HG03039 (cell line): ENCODE data around the gene USH2A.

ENCODE experiments used
- ATAC-seq: cut with Tn5 transposase; IDR thresholded peaks from one replicate; pipeline ENCODE4 v1.9.1; 2021; ENCODE audit warnings: mild to moderate bottlenecking, moderate library complexity; ENCODE audit not compliant: unreplicated experiment

Gene USH2A, protein sequence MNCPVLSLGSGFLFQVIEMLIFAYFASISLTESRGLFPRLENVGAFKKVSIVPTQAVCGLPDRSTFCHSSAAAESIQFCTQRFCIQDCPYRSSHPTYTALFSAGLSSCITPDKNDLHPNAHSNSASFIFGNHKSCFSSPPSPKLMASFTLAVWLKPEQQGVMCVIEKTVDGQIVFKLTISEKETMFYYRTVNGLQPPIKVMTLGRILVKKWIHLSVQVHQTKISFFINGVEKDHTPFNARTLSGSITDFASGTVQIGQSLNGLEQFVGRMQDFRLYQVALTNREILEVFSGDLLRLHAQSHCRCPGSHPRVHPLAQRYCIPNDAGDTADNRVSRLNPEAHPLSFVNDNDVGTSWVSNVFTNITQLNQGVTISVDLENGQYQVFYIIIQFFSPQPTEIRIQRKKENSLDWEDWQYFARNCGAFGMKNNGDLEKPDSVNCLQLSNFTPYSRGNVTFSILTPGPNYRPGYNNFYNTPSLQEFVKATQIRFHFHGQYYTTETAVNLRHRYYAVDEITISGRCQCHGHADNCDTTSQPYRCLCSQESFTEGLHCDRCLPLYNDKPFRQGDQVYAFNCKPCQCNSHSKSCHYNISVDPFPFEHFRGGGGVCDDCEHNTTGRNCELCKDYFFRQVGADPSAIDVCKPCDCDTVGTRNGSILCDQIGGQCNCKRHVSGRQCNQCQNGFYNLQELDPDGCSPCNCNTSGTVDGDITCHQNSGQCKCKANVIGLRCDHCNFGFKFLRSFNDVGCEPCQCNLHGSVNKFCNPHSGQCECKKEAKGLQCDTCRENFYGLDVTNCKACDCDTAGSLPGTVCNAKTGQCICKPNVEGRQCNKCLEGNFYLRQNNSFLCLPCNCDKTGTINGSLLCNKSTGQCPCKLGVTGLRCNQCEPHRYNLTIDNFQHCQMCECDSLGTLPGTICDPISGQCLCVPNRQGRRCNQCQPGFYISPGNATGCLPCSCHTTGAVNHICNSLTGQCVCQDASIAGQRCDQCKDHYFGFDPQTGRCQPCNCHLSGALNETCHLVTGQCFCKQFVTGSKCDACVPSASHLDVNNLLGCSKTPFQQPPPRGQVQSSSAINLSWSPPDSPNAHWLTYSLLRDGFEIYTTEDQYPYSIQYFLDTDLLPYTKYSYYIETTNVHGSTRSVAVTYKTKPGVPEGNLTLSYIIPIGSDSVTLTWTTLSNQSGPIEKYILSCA (N-terminal part only)

DNA sequence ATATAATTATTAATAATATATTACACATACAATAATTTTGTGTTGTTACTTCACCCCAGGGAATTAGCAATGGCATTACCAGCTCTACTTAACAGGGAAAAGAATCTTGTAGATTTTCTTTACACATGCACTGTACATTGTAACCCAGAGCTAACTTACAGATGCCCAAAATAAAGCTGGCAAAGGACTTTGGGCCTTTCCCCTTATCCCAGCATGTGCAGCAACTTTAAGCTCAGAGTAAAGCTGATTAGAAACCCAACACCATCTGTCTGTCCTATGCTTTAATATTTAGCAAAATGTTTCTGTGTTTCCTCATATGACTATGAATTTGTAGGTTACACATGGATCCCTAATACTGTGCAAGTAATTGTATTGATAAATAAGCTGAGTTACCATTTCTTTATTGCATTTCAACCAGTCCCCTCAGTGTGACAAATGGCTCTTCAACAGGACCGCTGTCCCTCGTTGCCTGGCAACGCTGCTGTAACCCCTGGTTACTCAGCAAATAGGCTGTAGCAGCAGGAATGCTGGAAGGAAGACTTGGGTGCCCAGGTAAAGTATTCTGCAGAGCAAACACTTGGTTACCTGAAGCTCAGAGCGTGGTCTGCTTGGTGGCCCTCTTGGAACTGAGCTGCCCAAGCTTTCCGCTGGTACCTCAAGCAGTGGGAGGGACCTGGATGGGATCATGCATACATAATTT is at the start of gene USH2A:
TSS of gene USH2A (minus strand) at position 628 of the 700 bp plus-strand sequence. CDS start 1,112 bp downstream, outside the sequence.
- ATAC-seq, result no peak

- ATAC-seq, result no peak
Measured at GRCh38 chr1:216466162-216466801, 43.0 kb upstream of the USH2A start.

GRCh38 chr1:216464489-216464888 is 41.2 kb upstream of the USH2A start:
- no peak for ATAC-seq

DNA sequence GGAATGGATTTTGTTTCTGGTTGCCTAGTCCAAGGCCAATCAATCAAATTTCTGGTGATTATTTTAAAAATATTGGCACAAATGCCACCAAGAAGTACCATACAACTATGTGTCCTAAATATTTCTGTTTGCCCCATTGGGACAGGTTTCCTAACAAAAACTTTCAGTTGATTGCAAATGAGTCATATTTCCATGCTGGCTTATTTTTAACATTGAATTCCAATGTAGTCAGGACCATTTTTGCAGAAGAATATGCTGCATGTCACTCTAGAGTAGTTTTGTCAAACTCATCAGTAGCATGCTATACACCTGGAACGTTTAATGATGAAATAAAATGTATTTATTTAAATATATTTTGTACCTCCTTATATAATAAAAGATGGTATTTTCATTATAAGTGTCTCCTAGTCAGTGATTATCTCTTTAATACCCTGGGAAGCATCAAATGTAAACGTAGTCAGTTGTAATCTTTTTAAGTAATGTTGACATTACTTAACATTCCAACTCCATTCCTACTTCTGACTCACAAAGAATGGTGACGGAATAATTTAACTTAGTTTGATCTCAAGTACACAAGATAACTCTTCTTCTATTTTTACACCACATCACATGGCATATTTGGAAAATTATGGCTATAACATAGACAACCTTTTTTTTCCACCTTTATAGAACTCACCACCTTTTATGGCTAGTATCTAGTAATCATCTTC is 39.0 kb upstream of the USH2A start:
- ATAC-seq, result no peak

- ATAC-seq, result no peak
Measured at GRCh38 chr1:216461466-216461865, 38.2 kb upstream of the USH2A start.

DNA sequence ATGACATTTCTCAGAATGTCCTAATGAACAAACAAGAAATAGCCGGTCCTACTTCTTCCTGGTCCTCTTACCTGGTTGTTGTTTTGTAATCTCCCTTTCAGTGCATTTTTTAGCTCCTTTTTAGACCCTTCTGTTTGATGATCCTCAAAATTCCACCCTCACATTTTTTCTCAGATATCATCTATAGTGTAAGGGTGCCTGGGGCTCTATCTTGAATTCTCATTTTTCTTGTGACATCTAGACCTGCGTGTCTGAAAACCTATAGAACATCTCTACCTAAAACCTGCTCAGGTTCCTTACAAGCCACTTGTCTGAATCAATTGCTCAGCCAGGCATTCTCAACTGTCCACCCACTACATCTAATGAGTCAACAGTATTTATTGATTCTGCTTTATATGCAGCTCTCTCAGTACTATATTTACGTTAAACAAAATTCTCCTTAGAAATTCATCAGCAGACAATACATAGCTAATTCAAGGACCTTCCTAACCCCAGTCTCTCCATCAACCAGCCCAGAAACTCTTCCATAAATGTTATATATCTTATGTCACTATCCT is 36.5 kb upstream of the USH2A start:
- no peak for ATAC-seq

DNA sequence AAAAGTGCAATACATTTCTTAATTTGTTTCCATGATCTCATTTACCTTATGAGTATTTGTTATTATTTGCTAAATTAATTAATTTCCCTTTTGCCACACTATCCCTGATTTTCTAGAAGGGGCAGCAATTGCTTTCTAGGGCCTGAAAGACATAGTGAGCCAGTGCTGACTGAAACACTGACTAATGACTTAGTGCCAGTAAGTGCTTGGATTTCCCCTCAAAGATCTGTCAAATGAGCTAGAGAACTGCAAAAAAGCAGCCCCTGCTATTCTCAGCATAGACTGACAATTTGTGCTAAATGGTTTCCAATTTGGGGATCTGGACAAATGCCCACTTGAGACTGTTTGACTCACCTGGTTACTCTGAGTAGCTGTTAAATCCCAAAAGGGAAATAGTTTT is 35.6 kb upstream of the USH2A start:
- ATAC-seq, result no peak

- no peak for ATAC-seq
Measured at GRCh38 chr1:216457356-216457755, 34.1 kb upstream of the USH2A start.

DNA sequence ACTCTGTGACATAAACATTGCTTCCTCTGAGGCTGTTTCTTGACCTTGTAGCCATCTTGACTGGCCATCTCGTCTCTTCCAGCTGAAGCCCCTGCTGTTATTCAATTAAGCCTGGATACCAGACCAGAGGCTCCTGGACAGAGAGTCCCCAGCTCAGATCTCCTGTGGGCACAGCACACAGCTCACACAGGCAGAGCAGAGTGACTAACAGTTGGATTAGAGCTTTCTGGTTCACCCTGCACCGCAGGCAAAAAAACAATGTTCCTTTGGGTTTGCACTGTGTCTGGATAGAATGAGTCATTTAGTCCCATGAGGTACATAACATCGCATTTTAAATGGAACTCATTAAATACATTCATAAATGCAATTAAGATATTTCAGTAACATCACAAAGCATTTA is 33.4 kb upstream of the USH2A start:
- ATAC-seq, result no peak

DNA sequence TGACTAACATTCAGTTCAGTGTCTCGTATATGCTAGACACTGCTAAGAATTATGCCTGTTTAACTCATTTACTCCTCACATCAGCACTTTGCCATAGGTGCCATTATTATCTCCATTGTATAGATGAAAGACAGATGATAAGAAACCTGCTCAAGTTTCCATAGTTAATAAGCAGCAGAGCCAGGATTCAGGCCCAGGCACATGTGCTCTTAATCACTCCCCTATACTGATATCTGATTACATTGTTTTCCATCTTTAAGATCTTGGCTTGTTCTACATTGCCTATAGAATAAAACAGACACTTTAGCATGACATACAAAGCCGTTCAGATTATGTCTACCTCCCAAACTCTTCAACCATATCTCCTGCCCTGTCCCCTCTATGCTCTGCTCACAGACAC is 30.5 kb upstream of the USH2A start:
- ATAC-seq, result no peak

DNA sequence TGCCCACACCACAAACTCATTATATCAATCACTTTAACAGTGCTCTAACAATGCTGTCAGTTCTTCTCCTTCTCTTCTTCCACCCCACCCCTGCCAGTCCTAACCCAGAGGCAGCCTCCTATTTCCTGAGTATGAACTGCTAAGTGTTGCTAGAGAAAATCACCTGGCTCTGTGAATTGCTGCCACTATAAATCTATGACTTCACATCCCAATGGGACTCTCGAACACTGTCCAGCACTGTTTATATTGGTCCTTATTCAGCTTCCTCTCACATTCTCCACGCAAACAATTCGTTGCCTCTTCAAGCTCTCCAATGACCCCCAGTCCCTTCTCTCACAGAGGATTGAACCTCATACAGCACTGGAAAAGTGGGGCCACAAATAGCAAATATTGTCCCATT is 27.0 kb upstream of the USH2A start:
- ATAC-seq, result no peak

- ATAC-seq, result no peak
Measured at GRCh38 chr1:216448011-216448510, 24.8 kb upstream of the USH2A start.

- no peak for ATAC-seq
Measured at GRCh38 chr1:216437603-216438002, 14.4 kb upstream of the USH2A start.

- ATAC-seq, result no peak
Measured at GRCh38 chr1:216434232-216434631, 11.0 kb upstream of the USH2A start.

DNA sequence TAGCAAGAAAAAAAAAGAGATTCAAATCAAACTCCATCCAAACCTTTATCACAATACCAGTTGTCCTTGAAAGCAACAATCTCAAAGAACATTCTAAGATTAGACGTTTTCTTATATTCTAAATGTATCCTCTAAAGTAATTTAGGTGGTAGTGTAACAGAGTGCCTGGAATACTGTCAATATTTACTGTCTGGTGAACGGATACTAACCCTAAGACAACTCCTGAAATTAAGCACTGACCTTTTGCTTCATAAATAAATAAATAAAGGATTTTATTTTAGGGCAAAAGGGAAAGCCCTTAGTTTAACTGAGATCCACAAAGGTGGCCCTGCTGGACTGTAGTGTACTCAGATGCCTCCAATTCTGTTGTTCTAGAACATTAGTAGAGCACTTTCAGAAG is 9.9 kb upstream of the USH2A start:
- ATAC-seq, result no peak

- no peak for ATAC-seq
Measured at GRCh38 chr1:216430744-216431143, 7.5 kb upstream of the USH2A start.

- no peak for ATAC-seq
Measured at GRCh38 chr1:216425577-216425976, 2.3 kb upstream of the USH2A start.

- ATAC-seq, result no peak
Measured at GRCh38 chr1:216420746-216421145, 2.5 kb downstream of the USH2A start.

- ATAC-seq, result no peak
Measured at GRCh38 chr1:216420263-216420662, 3.0 kb downstream of the USH2A start.
